B cell (primary cell): ENCODE measurements around the gene SCO2. TPM values are rescaled to one million over a fixed set of nuclear protein-coding genes. Genes with fewer than 3 reads are reported as not detected.

Source experiments
- ATAC-seq: fragments of 200-7000 bp; cut with Tn5 transposase; one replicate; pipeline ENCODE4 v1.10.0; 2021; ENCODE audit warnings: low read depth, mild to moderate bottlenecking, moderate number of reproducible peaks, moderate library complexity
- CTCF ChIA-PET: fragments of 350-600 bp; sonication (Branson Sonifier 250); formaldehyde crosslinking; loops from one replicate; lab custom pipeline; 2021; ENCODE audit warnings: antibody characterized with exemption, inconsistent platforms; lab: Charles Lee
- POLR2A ChIA-PET: fragments of 350-600 bp; sonication (Branson Sonifier 250); formaldehyde crosslinking; loops from one replicate; lab custom pipeline; 2021; ENCODE audit warnings: antibody characterized with exemption; lab: Charles Lee
- DNase-seq: peaks from one replicate; pipeline ENCODE4 v3.0.0; 2013
- H2AFZ ChIP-seq: 2 replicates; pipeline ENCODE4 v1.6.1; 2012; ENCODE audit warnings: mild to moderate bottlenecking, low read depth, low read length; ENCODE audit not compliant: insufficient read depth, poor library complexity, severe bottlenecking
- H3K27ac ChIP-seq, 2 donors: 1 replicate in 1 of 2; 2 replicates in 1 of 2; pipeline ENCODE4 v1.5.1; 2012 to 2013; ENCODE audit warnings: low read length in 2 of 2, mild to moderate bottlenecking in 2 of 2, moderate library complexity in 1 of 2
- H3K27me3 ChIP-seq, 4 experiments: fragments of 200-600 bp in 1 of 4; sonication (generic) in 1 of 4; replicated peaks in 1 of 4; 1 replicate in 2 of 4; 2 replicates in 2 of 4; pipeline versions ENCODE4 v1.6.1 to v1.7.0; 2013 to 2016; ENCODE audit warnings: low read length in 3 of 4, mild to moderate bottlenecking in 2 of 4, mixed read lengths in 1 of 4, moderate library complexity in 1 of 4; ENCODE audit not compliant: insufficient read depth in 4 of 4, control insufficient read depth in 3 of 4; ENCODE audit errors: control extremely low read depth in 1 of 4
- H3K36me3 ChIP-seq, 2 experiments: replicated peaks in 1 of 2; 1 replicate in 1 of 2; 2 replicates in 1 of 2; pipeline versions ENCODE4 v1.6.1 to v1.7.1; 2013; ENCODE audit warnings: low read length in 1 of 2; ENCODE audit not compliant: insufficient read depth in 2 of 2, control insufficient read depth in 1 of 2; ENCODE audit errors: control extremely low read depth in 1 of 2, extremely low read depth in 1 of 2
- H3K4me1 ChIP-seq, 2 donors: fragments of 200-600 bp in 1 of 2; sonication (generic) in 1 of 2; 1 replicate in 1 of 2; 2 replicates in 1 of 2; pipeline versions ENCODE4 v1.5.1 to v1.6.1; 2013 to 2017; ENCODE audit warnings: low read length in 2 of 2; ENCODE audit not compliant: control insufficient read depth in 2 of 2, insufficient read depth in 2 of 2
- H3K4me2 ChIP-seq: replicated peaks from 2 replicates; pipeline ENCODE3; 2012; ENCODE audit warnings: mild to moderate bottlenecking, low read depth, low read length; ENCODE audit not compliant: poor library complexity, severe bottlenecking
- H3K4me3 ChIP-seq, 5 experiments: fragments of 200-600 bp in 1 of 5; sonication (generic) in 1 of 5; 1 replicate in 3 of 5; 2 replicates in 2 of 5; pipeline versions ENCODE4 v1.5.1 to v1.7.0; 2011 to 2016; ENCODE audit warnings: low read length in 4 of 5, mild to moderate bottlenecking in 4 of 5, low read depth in 2 of 5, control low read depth in 1 of 5, moderate library complexity in 1 of 5; ENCODE audit not compliant: insufficient read depth in 1 of 5; ENCODE audit errors: control extremely low read depth in 1 of 5, extremely low read depth in 1 of 5
- H3K79me2 ChIP-seq: fragments of 200-600 bp; sonication (generic); one replicate; pipeline ENCODE4 v1.6.0; 2016; ENCODE audit warnings: low read length; ENCODE audit not compliant: control insufficient read depth, insufficient read depth
- H3K9ac ChIP-seq: fragments of 200-600 bp; sonication (generic); 2 replicates; pipeline ENCODE4 v1.6.1; 2017; ENCODE audit warnings: mild to moderate bottlenecking, low read length, moderate library complexity
- H3K9me3 ChIP-seq, 3 donors: one replicate each; pipeline versions ENCODE4 v1.6.1 to v1.7.1; 2013; ENCODE audit warnings: low read length in 2 of 3; ENCODE audit not compliant: control insufficient read depth in 2 of 3, insufficient read depth in 1 of 3; ENCODE audit errors: control extremely low read depth in 1 of 3
- H4K20me1 ChIP-seq: 2 replicates; pipeline ENCODE4 v1.6.0; 2012; ENCODE audit warnings: mild to moderate bottlenecking, low read length; ENCODE audit not compliant: insufficient read depth, control insufficient read depth, poor library complexity, severe bottlenecking
- H3K27ac Mint-ChIP-seq: one replicate; pipeline ENCODE4 v1.8.0; 2021; ENCODE audit warnings: mixed read lengths
- H3K27me3 Mint-ChIP-seq: one replicate; pipeline ENCODE4 v1.8.0; 2021; ENCODE audit warnings: mixed read lengths
- H3K4me1 Mint-ChIP-seq: one replicate; pipeline ENCODE4 v1.8.0; 2021; ENCODE audit warnings: mixed read lengths
- H3K4me3 Mint-ChIP-seq: one replicate; pipeline ENCODE4 v1.8.0; 2021; ENCODE audit warnings: mixed read lengths
- H3K9me3 Mint-ChIP-seq: one replicate; pipeline ENCODE4 v1.8.0; 2022; ENCODE audit warnings: mixed read lengths; ENCODE audit not compliant: insufficient read depth
- CTCF ChIP-seq: fragments of 200-600 bp; IDR thresholded peaks from one replicate; pipeline ENCODE4 v1.8.0; 2022; ENCODE audit warnings: antibody characterized with exemption, mild to moderate bottlenecking
- EZH2 ChIP-seq: IDR thresholded peaks from 2 replicates; pipeline ENCODE4 v1.6.1; 2012; ENCODE audit warnings: borderline replicate concordance, low read depth, mild to moderate bottlenecking, moderate library complexity, low read length; ENCODE audit not compliant: insufficient read depth, poor library complexity, severe bottlenecking
- WGBS: methylation state at CpG from one replicate; pipeline ENCODE4 v1.1.5; 2013; ENCODE audit warnings: missing lambda C conversion rate; ENCODE audit not compliant: insufficient coverage; 5-methylcytosine and 5-hydroxymethylcytosine counted together
- intact Hi-C: fragments of 100-400 bp; cut with micrococcal nuclease; formaldehyde crosslinking; loops from one replicate; pipeline ENCODE4 v1.10.0; 2022
- polyA plus RNA-seq: library from polyadenylated mRNA; depleted of rRNA; stranded (reverse); fragments of >200 nt; gene quantifications from 2 replicates; pipeline ENCODE4 v1.2.3, GENCODE V29; 2012
- total RNA-seq, 2 donors: library from RNA; stranded (reverse); fragments of 120-200 nt in 1 of 2; gene quantifications; 1 replicate in 1 of 2; 2 replicates in 1 of 2; pipeline versions ENCODE4 v1.2.3 to v1.2.4, GENCODE V29; 2013 to 2022

Gene SCO2
- total and polyA plus RNA-seq, 2 donors (not counting 1 experiment from before 2014, with no cell fraction given), result 1.1 to 14.2 TPM

- peaks cover 0 to 32% of the 10 kb centered on the region in 2 experiments for H3K36me3 ChIP-seq
- Mint-ChIP-seq H3K4me1 (peaks cover 26% of the 10 kb centered on the region), H3K27me3 (no peaks in the 10 kb centered on the region), H3K9me3 (no peaks in the 10 kb centered on the region), H3K4me3 (no peak overlapping the region), H3K27ac (no peak overlapping the region)
- ATAC-seq (no peak), DNase-seq (peak; percentile 22)
- no peak overlapping the region for H3K9ac ChIP-seq
- peaks cover 19 to 29% of the 10 kb centered on the region in 2 donors for H3K4me1 ChIP-seq
- H3K9me3 ChIP-seq, result no peaks in the 10 kb centered on the region
- 95% methylated on average over 37 of the region's 44 CpGs for WGBS
- ChIA-PET POLR2A (no interaction called here), CTCF (interaction anchor here (0.5 to 0.9 kb wide), 2 partner anchors 78 to 150 kb away, joined by 3 to 5 read pairs; no protein-coding TSS in a partner anchor)
- H3K4me2 ChIP-seq, result no peak overlapping the region
- peaks cover 30% of the 10 kb centered on the region for H4K20me1 ChIP-seq
- TF ChIP-seq EZH2, result no peak
- TF ChIP-seq CTCF, result no peak
- no peak overlapping the region for H2AFZ ChIP-seq
- H3K27ac ChIP-seq, result no peak overlapping the region
- H3K4me3 ChIP-seq, result no peak overlapping the region
- peaks cover 36% of the 10 kb centered on the region for H3K79me2 ChIP-seq
- intact Hi-C loops, result loop anchor here (5.0 kb wide), 1 partner anchor 162 kb away; the partner anchor contains the start of gene PPP6R2
- H3K27me3 ChIP-seq, result no peaks in the 10 kb centered on the region
Measured at GRCh38 chr22:50504369-50505211, 20.8 kb downstream of the SCO2 start.
